Smooth muscle cell (in vitro differentiated cells): ENCODE results near the gene BOD1L2. TPM values are rescaled to one million over a fixed set of nuclear protein-coding genes. Genes with fewer than 3 reads are reported as not detected.

Experiments
- DNase-seq: peaks from one replicate; lab custom pipeline; 2025; ENCODE audit not compliant: unreplicated experiment; lab: John Stamatoyannopoulos, UW
- H2AFZ ChIP-seq: fragments of 200-600 bp; sonication (generic); 2 replicates; pipeline ENCODE4 v1.6.0; 2016; ENCODE audit warnings: antibody characterized with exemption, low read depth, mild to moderate bottlenecking
- H3F3A ChIP-seq: fragments of 200-600 bp; sonication (generic); 2 replicates; pipeline ENCODE4 v1.6.0; 2017; ENCODE audit warnings: antibody characterized with exemption, low read depth
- H3K27ac ChIP-seq: fragments of 200-600 bp; sonication (generic); 2 replicates; pipeline ENCODE4 v1.5.1; 2016; ENCODE audit warnings: low read depth, mild to moderate bottlenecking
- H3K27me3 ChIP-seq: fragments of 200-600 bp; sonication (generic); 2 replicates; pipeline ENCODE4 v1.6.1; 2016; ENCODE audit warnings: low read depth, mild to moderate bottlenecking
- H3K36me3 ChIP-seq: fragments of 200-600 bp; sonication (generic); 2 replicates; pipeline ENCODE4 v1.5.1; 2016; ENCODE audit warnings: low read depth
- H3K4me1 ChIP-seq: fragments of 200-600 bp; sonication (generic); 2 replicates; pipeline ENCODE4 v1.5.1; 2016; ENCODE audit warnings: low read depth
- H3K4me2 ChIP-seq: fragments of 200-600 bp; sonication (generic); 2 replicates; pipeline ENCODE4 v1.6.0; 2016; ENCODE audit warnings: mild to moderate bottlenecking
- H3K4me3 ChIP-seq: fragments of 200-600 bp; sonication (generic); 2 replicates; pipeline ENCODE4 v1.5.1; 2016; ENCODE audit warnings: mild to moderate bottlenecking
- H3K79me2 ChIP-seq: fragments of 200-600 bp; sonication (generic); 2 replicates; pipeline ENCODE4 v1.6.0; 2016; ENCODE audit warnings: low read depth, mild to moderate bottlenecking
- H3K9ac ChIP-seq: fragments of 200-600 bp; sonication (generic); 2 replicates; pipeline ENCODE4 v1.6.0; 2016; ENCODE audit warnings: low read depth
- H3K9me3 ChIP-seq: fragments of 200-600 bp; sonication (generic); replicated peaks from 2 replicates; pipeline ENCODE4 v1.5.1; 2016; ENCODE audit warnings: low read depth
- H4K20me1 ChIP-seq: fragments of 200-600 bp; sonication (generic); 2 replicates; pipeline ENCODE4 v1.6.0; 2016; ENCODE audit warnings: low read depth
- WGBS: methylation state at CpG from one replicate; pipeline ENCODE4 v1.1.7; 2016; ENCODE audit warnings: low lambda C conversion rate; 5-methylcytosine and 5-hydroxymethylcytosine counted together
- polyA plus RNA-seq: library from polyadenylated mRNA; unstranded; fragments of >200 nt; fragmentation: Nextera tagmentation; extraction: Ambion mirVana; gene quantifications from 2 replicates; pipeline ENCODE4 v1.2.1, GENCODE V29; 2016
- total RNA-seq: library from RNA; depleted of rRNA; stranded (reverse); fragments of >200 nt; gene quantifications from 2 replicates; pipeline ENCODE4 v1.2.3, GENCODE V29; 2014
- TF ChIP-seq, protein P1 (sequence below): fragments of 200-600 bp; sonication (generic); IDR thresholded peaks from 2 replicates; pipeline ENCODE4 v1.5.1; 2017; ENCODE audit warnings: borderline replicate concordance, mild to moderate bottlenecking, antibody characterized with exemption; ENCODE audit not compliant: insufficient read depth, poor library complexity, severe bottlenecking

Gene BOD1L2
- total and polyA plus RNA-seq, 2 experiments from 2014 or later = not detected

- no peak overlapping the region for H3K27ac ChIP-seq
- peaks cover 29% of the 10 kb centered on the region for H3K4me1 ChIP-seq
- H3K4me2 ChIP-seq = no peak overlapping the region
- no peaks in the 10 kb centered on the region for H3F3A ChIP-seq
- H3K36me3 ChIP-seq = no peaks in the 10 kb centered on the region
- H3K9ac ChIP-seq = no peak overlapping the region
- no peaks in the 10 kb centered on the region for H3K9me3 ChIP-seq
- no peaks in the 10 kb centered on the region for H4K20me1 ChIP-seq
- H2AFZ ChIP-seq = no peak overlapping the region
- 93% methylated on average over 1 of the region's 1 CpG for WGBS
- H3K79me2 ChIP-seq = no peaks in the 10 kb centered on the region
- TF ChIP-seq, protein P1, sequence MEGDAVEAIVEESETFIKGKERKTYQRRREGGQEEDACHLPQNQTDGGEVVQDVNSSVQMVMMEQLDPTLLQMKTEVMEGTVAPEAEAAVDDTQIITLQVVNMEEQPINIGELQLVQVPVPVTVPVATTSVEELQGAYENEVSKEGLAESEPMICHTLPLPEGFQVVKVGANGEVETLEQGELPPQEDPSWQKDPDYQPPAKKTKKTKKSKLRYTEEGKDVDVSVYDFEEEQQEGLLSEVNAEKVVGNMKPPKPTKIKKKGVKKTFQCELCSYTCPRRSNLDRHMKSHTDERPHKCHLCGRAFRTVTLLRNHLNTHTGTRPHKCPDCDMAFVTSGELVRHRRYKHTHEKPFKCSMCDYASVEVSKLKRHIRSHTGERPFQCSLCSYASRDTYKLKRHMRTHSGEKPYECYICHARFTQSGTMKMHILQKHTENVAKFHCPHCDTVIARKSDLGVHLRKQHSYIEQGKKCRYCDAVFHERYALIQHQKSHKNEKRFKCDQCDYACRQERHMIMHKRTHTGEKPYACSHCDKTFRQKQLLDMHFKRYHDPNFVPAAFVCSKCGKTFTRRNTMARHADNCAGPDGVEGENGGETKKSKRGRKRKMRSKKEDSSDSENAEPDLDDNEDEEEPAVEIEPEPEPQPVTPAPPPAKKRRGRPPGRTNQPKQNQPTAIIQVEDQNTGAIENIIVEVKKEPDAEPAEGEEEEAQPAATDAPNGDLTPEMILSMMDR = no peak
- no peak overlapping the region for H3K4me3 ChIP-seq
- DNase-seq = no peak
- no peaks in the 10 kb centered on the region for H3K27me3 ChIP-seq
Measured at GRCh38 chr18:57149051-57149450, 2.2 kb downstream of the BOD1L2 start.

DNA sequence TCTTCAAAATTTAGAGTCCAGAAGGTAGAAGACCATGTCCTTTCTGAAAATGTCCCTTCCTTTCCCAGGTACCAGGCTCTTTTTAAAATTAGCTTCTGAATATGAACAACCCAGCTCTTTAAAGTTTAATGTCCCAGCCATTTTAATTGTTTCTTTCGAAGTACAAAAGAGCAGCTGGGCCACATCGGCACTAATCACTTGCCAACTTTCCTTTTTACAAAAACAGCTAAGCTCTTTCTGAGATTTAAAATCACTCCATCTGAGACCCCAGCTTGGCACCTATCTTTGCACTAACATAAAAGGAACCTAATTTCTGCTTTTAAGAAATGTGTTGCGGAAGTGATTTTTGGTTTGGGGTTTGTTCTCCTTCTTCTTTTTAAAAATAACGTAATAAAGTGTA is 2.6 kb downstream of the BOD1L2 start:
- H3K27ac ChIP-seq = no peak overlapping the region
- H3K36me3 ChIP-seq = no peaks in the 10 kb centered on the region
- DNase-seq = no peak
- no peaks in the 10 kb centered on the region for H3K79me2 ChIP-seq
- TF ChIP-seq, protein P1 = no peak
- no peaks in the 10 kb centered on the region for H3K27me3 ChIP-seq
- H4K20me1 ChIP-seq = no peaks in the 10 kb centered on the region
- no peak overlapping the region for H2AFZ ChIP-seq
- no peak overlapping the region for H3K4me3 ChIP-seq
- no peak overlapping the region for H3K9ac ChIP-seq
- H3K4me2 ChIP-seq = no peak overlapping the region
- WGBS = 90% methylated on average over 4 of the region's 4 CpGs
- no peaks in the 10 kb centered on the region for H3K9me3 ChIP-seq
- peaks cover 29% of the 10 kb centered on the region for H3K4me1 ChIP-seq
- H3F3A ChIP-seq = no peaks in the 10 kb centered on the region

- TF ChIP-seq, protein P1 = no peak
- Histone ChIP-seq H3K4me2 (no peak overlapping the region), H3K9ac (no peak overlapping the region), H3K27me3 (no peaks in the 10 kb centered on the region), H3K79me2 (no peaks in the 10 kb centered on the region), H3K27ac (no peak overlapping the region), H3K36me3 (no peaks in the 10 kb centered on the region), H3K4me3 (no peak overlapping the region), H3K4me1 (peaks cover 29% of the 10 kb centered on the region), H4K20me1 (no peaks in the 10 kb centered on the region), H3F3A (no peaks in the 10 kb centered on the region), H2AFZ (no peak overlapping the region), H3K9me3 (no peaks in the 10 kb centered on the region)
- no peak for DNase-seq
- 84% methylated on average over 7 of the region's 7 CpGs for WGBS
Measured at GRCh38 chr18:57150081-57150480, 3.2 kb downstream of the BOD1L2 start.

GRCh38 chr18:57150828-57151227 is 3.9 kb downstream of the BOD1L2 start:
- H3F3A ChIP-seq = no peaks in the 10 kb centered on the region
- H3K9ac ChIP-seq = no peak overlapping the region
- H3K4me1 ChIP-seq = peaks cover 29% of the 10 kb centered on the region
- no peak overlapping the region for H3K4me2 ChIP-seq
- DNase-seq = no peak
- no peak overlapping the region for H2AFZ ChIP-seq
- no peaks in the 10 kb centered on the region for H4K20me1 ChIP-seq
- H3K36me3 ChIP-seq = no peaks in the 10 kb centered on the region
- H3K9me3 ChIP-seq = no peaks in the 10 kb centered on the region
- no peak overlapping the region for H3K27ac ChIP-seq
- H3K79me2 ChIP-seq = no peaks in the 10 kb centered on the region
- WGBS = 30% methylated on average over 7 of the region's 7 CpGs
- TF ChIP-seq, protein P1 = no peak
- H3K4me3 ChIP-seq = no peak overlapping the region
- no peaks in the 10 kb centered on the region for H3K27me3 ChIP-seq
